Measurements from ENCODE around the gene HOXB2. TPM values are rescaled to one million over a fixed set of nuclear protein-coding genes. Genes with fewer than 3 reads are reported as not detected.

The HOXB2 gene
- total and polyA plus RNA-seq, 9 of the 15 experiments (the other 6 are each of a cell fraction or from before 2014, with no cell fraction given): 2.1 to 97.7 (median 21.2) TPM

DNA sequence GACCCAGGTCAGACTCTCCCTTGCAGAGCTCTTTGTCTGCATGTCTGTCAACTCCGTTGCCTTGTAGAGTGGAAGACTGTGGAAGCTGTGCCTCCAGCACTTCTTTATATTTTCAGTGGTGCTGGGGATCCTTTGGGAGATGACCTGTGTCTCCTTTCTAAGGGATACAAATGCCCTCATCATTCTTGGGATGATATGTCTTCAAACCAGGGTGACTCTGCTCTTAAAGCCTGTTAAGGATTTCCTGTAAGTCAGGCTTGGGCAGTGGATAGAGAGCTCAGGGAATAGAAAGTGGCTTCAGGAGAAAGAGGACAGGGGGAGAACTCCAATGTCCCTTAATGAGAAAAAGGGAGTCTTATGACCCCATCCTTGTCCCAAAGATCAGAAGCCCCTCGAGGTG lies 43.6 kb upstream of the HOXB2 start:
- POLR2A ChIA-PET: interaction anchor here (0.8 to 2.0 kb wide), 10 partner anchors 9 to 252 kb away, joined by 3 to 10 read pairs (median 4); partner anchors contain the start of gene HOXB6

More for the DNA sequence above, 43.6 kb upstream of the HOXB2 start:
- Histone ChIP-seq H3K79me2 (ENCODE audit: control insufficient read depth, insufficient read depth, low read length) (peaks cover 12% of the 10 kb centered on the region; the same call in 2 of the 3 replicates), H3K9me1 (ENCODE audit: control insufficient read depth, insufficient read depth, low read length) (no peaks in the 10 kb centered on the region), H3K4me1 (replicated peaks in 1 of 2; ENCODE audit: control insufficient read depth in 2 of 2, insufficient read depth in 2 of 2, low read length in 2 of 2) (peaks cover 16 to 29% of the 10 kb centered on the region in 2 experiments), H3K36me3 (ENCODE audit: control insufficient read depth, insufficient read depth, low read length) (no peaks in the 10 kb centered on the region), H3K27me3 (ENCODE audit: control insufficient read depth in 2 of 2, insufficient read depth in 2 of 2, low read length in 2 of 2) (no peaks in the 10 kb centered on the region), H3K4me3 (no peak overlapping the region), H3K9ac (ENCODE audit: insufficient read depth in 1 of 2, low read depth in 2 of 2, low read length in 2 of 2) (no peak overlapping the region), H4K20me1 (replicated peaks; ENCODE audit: control insufficient read depth, insufficient read depth, low read length) (no peaks in the 10 kb centered on the region), H3K4me2 (ENCODE audit: insufficient read depth, low read length) (no peak overlapping the region), H2AFZ (ENCODE audit: low read depth, low read length) (no peak overlapping the region), H3K27ac (ENCODE audit: extremely low read depth, low read depth, low read length) (no peak overlapping the region), H3K9me3 (replicated peaks; ENCODE audit: control insufficient read depth, insufficient read depth, low read depth, low read length) (no peaks in the 10 kb centered on the region)
- BruUV-seq (replicated peaks): no TSS peak
- ATAC-seq (no peak), DNase-seq (ENCODE audit: extremely low read depth in 1 of 4, low spot score in 3 of 4) (no peak), FAIRE-seq (no peak)
- WGBS (ENCODE audit: insufficient coverage, low coverage, missing lambda C conversion rate): 23% methylated on average over 2 of the region's 2 CpGs
- CTCF ChIA-PET (ENCODE audit: low intra/inter-chr PET ratio): interaction anchor here (0.6 kb wide), 1 partner anchor 451 kb away, joined by 4 read pairs; no protein-coding TSS in a partner anchor
- intact Hi-C loops (cut with micrococcal nuclease): no loop called here
- in situ Hi-C loops (cut with MboI): no loop called here
- TF ChIP-seq GABPA (tag; conservative IDR thresholded peaks at IDR 0.05; ENCODE audit: low read depth): no peak
- no peak for TF ChIP-seq HNRNPLL (IDR thresholded peaks at IDR 0.05; ENCODE audit: low read depth, low read length, poor library complexity, severe bottlenecking)
- TF ChIP-seq, protein P1, sequence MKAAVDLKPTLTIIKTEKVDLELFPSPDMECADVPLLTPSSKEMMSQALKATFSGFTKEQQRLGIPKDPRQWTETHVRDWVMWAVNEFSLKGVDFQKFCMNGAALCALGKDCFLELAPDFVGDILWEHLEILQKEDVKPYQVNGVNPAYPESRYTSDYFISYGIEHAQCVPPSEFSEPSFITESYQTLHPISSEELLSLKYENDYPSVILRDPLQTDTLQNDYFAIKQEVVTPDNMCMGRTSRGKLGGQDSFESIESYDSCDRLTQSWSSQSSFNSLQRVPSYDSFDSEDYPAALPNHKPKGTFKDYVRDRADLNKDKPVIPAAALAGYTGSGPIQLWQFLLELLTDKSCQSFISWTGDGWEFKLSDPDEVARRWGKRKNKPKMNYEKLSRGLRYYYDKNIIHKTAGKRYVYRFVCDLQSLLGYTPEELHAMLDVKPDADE (conservative IDR thresholded peaks at IDR 0.05; ENCODE audit: control insufficient read depth, low read depth, low read length): no peak
- TF ChIP-seq, protein P2, sequence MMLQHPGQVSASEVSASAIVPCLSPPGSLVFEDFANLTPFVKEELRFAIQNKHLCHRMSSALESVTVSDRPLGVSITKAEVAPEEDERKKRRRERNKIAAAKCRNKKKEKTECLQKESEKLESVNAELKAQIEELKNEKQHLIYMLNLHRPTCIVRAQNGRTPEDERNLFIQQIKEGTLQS (IDR thresholded peaks at IDR 0.05): no peak
- TF ChIP-seq, protein P2 (CRISPR knock-in tag; conservative IDR thresholded peaks at IDR 0.05): no peak
- no peak for TF ChIP-seq SP2 (IDR thresholded peaks at IDR 0.05; ENCODE audit: extremely low read depth, low read depth, low read length, poor library complexity, severe bottlenecking)
- no peak for TF ChIP-seq ZEB2 (IDR thresholded peaks at IDR 0.05)
- no peak for TF ChIP-seq RBBP5 (IDR thresholded peaks at IDR 0.05; ENCODE audit: borderline replicate concordance, insufficient read depth, low read length, poor library complexity, severe bottlenecking)
- no peak for TF ChIP-seq NBN (IDR thresholded peaks at IDR 0.05; ENCODE audit: low read depth)
- no peak for TF ChIP-seq PRMT5 (CRISPR knock-in tag; IDR thresholded peaks at IDR 0.05)
